Measurements from ENCODE around the gene BYSL.
"Not testable (repeated sequence)": the region's sequence is repeated elsewhere in the genome, so short reads cannot be mapped to it uniquely, and the experiment has no call there.

The BYSL gene

DNA sequence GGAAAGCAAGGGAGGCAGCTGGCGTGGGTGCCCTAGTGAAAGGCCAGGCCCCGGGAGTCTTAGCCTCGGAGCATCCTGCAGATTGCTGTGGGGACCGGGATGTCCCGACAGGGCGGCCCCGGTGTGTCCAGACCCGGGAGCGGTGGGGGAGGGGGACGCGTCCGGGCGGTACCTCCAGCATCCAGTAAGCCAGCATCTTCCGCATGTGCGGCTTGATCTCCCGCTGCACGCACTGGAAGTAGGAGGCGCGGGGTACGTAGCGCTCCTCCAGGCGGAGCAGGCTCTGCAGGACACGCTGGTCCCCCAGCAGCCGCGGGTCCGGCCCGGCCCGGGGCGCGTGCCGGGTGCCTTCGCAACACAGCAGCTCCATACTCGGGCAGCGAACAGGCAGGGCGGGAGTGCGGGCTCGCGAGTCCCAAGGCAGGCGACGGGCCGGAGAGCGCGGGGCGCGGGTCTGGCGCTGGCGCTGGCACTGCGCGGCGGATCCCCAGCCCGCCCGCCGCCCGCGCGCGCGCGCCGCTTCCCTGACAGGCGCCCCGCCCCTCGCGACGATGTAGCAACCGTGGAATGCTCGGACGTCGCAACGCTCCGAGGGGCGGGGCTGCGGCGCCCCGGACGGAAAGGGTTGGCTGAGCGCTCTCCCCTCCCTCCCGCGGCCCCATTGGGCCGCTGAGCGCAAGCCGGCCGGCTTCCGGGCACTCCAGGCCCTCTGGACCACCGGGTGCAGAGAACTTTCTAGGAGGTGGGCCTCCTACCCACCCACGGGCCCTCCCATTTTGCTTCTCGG is 20.2 kb downstream of the BYSL start, which contains the start of gene CCND3:
Gene CCND3 (minus strand): TSS at position 529 of the 787 bp plus-strand sequence. CDS start 159 bp downstream, at position 370.
- TF ChIP-seq POLR2A (IDR thresholded peaks at IDR 0.05; ENCODE audit: low read length): peak; percentile 90
- TF ChIP-seq GATA1 (IDR thresholded peaks at IDR 0.05; ENCODE audit: low read depth, low read length): no peak
- DNase-seq: peak; percentile 94 to 95

DNA sequence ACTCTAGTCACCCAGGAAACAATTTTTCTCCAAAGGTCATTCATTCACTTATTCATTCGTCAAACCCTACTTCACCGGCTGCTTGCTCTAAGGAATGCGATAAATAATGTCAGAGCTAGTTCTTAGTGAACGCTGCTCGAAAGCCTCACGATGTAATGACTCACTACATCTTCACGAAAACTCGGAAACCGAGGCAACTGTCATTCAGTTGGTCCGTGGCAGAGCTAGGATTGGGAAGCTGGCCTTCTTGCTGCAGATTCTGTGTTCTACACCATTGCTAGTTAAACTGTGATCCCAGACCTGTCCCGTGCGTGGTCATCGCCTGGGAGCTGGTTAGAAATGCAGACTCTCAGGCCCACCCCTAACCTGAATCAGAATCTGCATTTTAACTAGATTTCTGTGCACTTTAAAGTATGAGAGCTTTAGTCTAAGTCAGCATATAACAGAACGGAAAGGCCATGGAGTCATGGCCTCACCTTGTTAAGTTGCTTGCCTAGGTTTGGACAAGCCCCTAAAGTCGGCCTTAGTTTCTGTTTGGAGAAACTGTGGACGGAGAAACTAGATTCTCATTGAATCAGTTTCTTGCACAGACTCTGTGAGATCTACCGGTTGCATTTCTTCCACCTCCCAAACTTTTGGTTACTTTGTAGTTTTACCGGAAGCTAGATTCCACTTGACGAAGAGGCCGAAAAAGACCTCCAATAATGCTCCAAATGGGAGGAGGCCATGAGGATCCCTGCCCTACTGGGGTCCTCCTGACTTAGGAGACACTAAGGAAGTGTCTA is 21.0 kb downstream of the BYSL start:
- no peak for DNase-seq
- peak; percentile 53 for TF ChIP-seq POLR2A (IDR thresholded peaks at IDR 0.05; ENCODE audit: low read length)
- TF ChIP-seq GATA1 (IDR thresholded peaks at IDR 0.05; ENCODE audit: low read depth, low read length): no peak

DNA sequence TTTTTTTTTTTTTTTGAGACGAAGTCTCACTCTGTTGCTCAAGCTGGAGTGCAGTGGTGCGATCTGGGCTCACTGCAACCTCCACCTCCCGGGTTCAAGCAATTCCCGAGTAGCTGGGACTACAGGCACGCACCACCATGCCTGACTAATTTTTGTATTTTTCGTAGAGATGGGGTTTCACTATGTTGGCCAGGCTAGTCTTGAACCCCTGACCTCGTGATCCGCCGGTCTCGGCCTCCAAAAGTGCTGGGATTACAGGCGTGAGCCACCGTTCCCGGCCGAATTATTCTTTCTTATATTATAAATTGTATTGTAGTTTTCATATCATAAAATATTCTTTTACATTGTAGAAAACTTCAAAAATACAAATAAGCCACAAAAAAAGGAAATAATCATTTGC is 21.6 kb downstream of the BYSL start:
- not testable (repeated sequence) for DNase-seq

DNA sequence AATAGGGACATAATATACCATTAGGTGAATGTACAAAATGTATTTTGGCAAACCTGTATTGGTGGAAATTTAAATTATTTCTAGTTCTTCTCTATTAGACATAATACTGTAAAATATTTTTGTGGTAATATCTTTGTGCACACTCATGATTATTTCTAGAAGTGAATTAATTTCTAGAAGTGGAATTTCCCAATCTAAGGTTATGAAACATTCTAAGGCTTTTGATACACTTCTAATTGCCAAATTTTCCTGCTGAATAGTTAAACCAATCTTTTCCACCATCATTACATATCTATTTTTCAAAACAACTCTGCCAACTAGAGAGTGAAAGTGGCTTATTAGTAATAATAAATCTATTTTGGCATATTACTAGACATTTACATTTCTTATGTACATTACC is 22.2 kb downstream of the BYSL start:
- no peak for DNase-seq

DNA sequence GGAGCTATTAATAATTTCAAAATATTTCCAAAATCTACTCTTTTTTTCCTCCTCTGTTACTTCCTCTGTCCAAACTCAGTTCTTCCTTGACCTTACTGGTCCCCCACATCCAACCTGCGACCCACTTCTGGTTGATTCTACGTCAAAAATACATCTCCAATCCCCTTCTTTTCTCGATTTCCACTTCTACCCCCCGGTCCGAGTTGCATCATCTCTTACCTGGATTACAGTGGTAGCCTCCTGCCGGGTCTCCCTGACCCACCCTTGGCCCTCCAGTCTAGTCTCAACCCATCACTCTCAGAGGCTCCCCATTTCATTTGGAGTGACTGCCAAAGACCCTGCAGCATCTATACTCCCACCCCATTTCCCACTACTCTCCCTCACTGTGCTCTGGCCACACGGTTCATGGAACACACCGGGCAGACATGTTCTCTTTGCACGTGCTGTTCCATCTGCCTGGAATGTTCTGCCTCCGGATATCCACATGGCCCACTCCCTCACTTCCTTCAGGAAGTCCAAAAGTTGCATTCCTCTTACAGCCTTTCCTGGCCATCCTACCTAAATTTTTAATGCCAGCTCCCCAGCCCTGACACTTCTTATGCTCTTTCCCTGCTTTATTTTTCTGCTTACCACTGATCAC is 26.4 kb downstream of the BYSL start:
- no peak for DNase-seq
- TF ChIP-seq POLR2A (IDR thresholded peaks at IDR 0.05; ENCODE audit: low read length): no peak

More for the DNA sequence above, 22.2 kb downstream of the BYSL start:
- TF ChIP-seq POLR2A (IDR thresholded peaks at IDR 0.05; ENCODE audit: low read length) (no peak), GATA1 (IDR thresholded peaks at IDR 0.05; ENCODE audit: low read depth, low read length) (no peak)

DNA sequence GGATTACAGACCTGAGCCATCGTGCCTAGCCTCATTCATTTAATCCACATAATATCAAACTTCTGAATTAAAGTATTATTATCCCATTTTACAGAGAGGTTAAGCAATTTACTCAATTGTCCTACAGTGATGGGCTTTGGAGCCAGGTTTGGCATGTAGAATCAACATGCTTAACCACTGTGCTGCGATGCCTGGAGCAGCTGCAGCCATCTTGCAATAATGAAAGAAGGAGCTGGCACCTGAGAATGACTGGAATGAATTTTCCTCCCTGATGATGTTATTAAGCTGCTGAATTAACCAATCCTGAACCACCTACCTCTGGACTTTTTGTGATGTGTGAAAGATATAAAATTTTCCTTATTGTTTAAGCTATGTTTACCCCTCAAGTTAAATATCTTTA is 33.4 kb downstream of the BYSL start:
- TF ChIP-seq POLR2A (IDR thresholded peaks at IDR 0.05; ENCODE audit: low read length): no peak
- TF ChIP-seq GATA1 (IDR thresholded peaks at IDR 0.05; ENCODE audit: low read depth, low read length): no peak
- no peak for DNase-seq

DNA sequence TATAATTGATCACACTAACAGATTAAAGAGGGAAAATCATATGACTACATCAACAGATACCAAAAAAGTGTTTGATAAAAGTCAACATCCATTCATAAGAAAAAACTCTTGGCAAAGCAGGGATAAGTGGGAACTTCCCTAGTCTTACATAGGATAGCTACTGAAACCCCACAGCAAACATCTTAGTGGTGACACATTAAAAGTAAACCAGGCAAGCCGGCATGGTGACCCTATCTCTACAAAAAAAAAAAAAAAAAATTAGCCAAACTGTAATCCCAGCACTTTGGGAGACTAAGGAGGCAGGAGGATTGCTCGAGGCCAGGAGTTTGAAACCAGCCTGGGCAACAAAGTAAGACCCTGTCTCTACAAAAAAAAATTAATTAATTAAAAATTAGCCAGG is 34.1 kb downstream of the BYSL start:
- no peak for TF ChIP-seq GATA1 (IDR thresholded peaks at IDR 0.05; ENCODE audit: low read depth, low read length)
- TF ChIP-seq POLR2A (IDR thresholded peaks at IDR 0.05; ENCODE audit: low read length): no peak
- DNase-seq: no peak

DNA sequence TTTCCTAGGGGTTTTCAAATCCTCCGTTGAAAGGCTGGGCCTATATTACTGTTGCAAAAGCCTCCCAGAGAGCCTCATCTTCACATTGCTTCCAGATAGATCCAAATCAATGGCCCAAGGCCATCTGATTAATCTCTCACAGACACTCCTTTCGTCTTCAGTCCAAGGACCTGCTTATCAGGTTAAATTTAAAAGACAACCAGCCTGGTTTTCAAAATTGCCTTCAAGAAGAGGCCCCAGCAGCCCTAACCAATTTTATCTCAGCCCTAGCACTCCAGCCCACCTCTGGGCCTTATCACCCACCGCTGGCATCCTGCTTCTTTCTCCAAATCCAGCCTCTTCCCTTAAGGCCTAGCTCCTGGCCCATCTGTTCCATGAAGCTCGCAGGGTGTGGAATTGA is 35.8 kb downstream of the BYSL start:
- TF ChIP-seq GATA1 (IDR thresholded peaks at IDR 0.05; ENCODE audit: low read depth, low read length): peak; percentile 43
- no peak for TF ChIP-seq POLR2A (IDR thresholded peaks at IDR 0.05; ENCODE audit: low read length)

DNA sequence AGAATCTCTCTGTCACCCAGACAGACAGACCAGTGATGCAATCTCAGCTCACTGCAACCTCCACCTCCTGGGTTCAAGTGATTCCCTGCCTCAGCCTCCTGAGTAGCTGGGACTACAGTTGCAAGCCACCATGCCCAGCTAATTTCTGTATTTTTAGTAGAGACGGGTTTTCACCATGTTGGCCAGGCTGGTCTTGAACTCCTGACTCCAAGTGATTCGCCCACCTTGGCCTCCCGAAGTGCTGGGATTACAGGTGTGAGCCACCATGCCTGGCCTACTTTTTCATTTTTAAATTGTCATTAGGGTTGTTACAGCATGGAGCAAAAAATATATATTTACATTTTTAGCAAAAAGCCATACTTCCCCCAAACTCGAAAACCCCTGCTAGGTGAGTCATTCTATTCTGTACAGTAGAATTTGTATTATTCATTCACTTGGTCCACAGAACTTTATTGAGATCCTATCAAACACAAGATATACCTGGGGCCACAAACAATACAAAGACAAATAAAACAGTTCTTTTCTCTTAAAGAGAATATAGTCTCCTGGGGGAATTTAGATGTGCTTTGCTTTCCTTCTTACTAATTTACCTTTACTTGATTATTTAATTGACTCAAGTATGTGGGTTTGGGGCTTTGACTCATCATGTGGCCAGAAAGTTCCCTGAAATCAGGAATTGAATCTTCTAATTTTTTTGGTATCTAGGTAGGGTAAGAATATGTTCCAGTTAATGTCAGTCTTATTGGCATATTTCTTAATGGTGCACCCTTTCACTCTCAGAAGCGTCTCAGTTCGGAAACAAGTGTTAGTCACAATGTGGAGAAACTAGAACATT is 36.9 kb downstream of the BYSL start:
- TF ChIP-seq GATA1 (IDR thresholded peaks at IDR 0.05; ENCODE audit: low read depth, low read length): no peak
- no peak for TF ChIP-seq POLR2A (IDR thresholded peaks at IDR 0.05; ENCODE audit: low read length)
- no peak for DNase-seq

More for the DNA sequence above, 35.8 kb downstream of the BYSL start:
- peak; percentile 81 to 95 for DNase-seq

DNA sequence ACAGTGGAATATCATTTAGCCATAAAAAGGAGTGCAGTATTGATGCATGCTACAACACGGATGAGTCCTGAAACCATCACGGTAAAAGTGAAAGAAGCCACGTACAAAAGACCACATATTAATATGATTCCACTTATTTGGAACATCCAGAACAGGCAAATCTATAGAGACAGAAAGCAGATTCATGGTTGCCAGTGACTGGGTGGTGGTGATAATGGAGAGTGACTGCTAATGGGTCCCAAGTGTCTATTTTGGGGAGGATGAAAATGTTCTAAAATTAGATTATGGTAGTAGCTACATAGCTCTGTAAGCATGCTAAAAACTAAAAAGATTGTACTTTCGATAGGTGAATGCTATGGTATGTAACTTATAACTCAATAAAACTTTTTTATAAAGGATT is 38.7 kb downstream of the BYSL start:
- TF ChIP-seq POLR2A (IDR thresholded peaks at IDR 0.05; ENCODE audit: low read length) (no peak), GATA1 (IDR thresholded peaks at IDR 0.05; ENCODE audit: low read depth, low read length) (no peak)
- DNase-seq: peak; percentile 56 to 69

DNA sequence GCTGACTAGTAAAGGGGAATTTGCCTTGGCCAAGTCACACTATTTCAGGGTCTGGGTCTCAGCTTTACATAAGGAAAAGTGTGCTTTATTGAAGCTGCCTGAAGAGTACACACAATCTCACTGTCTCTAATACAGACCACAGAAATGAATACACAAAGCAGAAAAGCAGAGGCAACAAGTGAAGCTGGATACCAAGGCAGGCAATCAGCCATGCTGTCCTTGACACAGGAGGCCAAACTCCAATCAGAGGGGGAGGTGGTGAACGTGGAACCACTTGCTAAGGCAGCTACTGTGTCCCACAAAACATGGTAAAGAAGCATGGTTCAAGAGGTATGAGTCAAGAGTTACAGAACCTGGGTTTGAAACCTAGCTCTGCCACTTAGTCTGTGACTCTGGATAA is 42.1 kb downstream of the BYSL start:
- no peak for DNase-seq
- TF ChIP-seq GATA1 (IDR thresholded peaks at IDR 0.05; ENCODE audit: low read depth, low read length) (no peak), POLR2A (IDR thresholded peaks at IDR 0.05; ENCODE audit: low read length) (no peak)

DNA sequence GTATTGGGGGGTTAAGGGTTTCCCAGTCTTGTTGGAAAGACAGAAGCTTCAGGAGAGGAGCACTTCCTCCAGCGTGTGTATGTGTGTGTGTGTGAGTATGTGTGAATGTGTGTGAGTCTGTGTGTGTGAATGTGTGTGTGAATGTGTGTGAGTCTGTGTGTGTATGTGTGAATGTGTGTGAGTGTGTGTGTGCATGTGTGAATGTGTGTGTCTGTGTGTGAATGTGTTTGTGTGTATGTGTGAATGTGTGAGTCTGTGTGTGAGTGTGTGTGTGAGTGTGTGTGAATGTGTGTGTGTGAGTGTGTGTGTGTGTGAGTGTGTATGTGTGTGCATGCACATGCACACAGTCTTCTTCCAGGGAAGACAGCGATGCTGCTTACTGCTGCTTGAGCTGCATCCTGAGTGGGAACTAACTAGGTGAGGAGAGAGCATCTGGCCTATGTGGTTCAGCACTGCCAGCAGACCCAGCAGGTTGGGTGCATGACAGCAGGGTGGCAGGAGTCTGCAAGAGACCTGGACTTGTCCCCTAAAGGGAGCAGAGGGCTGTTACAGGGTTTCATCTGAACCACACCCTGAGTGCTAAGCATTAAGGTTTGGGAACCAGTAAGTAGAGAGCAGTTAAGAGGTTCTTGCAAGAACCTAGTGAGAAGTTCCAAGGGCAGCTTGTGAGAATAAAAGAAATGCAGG is 43.0 kb downstream of the BYSL start:
- TF ChIP-seq GATA1 (IDR thresholded peaks at IDR 0.05; ENCODE audit: low read depth, low read length) (no peak), POLR2A (IDR thresholded peaks at IDR 0.05; ENCODE audit: low read length) (no peak)

More for the DNA sequence above, 43.0 kb downstream of the BYSL start:
- peak; percentile 54 to 61 for DNase-seq
